Left forelimb (tissue), 1 donor: ENCODE measurements around the gene SLC10A1.

ENCODE experiments used
- DNase-seq: peaks from one replicate; pipeline ENCODE4 v3.0.0-alpha.2; 2018; ENCODE audit warnings: low spot score

Gene SLC10A1

DNA sequence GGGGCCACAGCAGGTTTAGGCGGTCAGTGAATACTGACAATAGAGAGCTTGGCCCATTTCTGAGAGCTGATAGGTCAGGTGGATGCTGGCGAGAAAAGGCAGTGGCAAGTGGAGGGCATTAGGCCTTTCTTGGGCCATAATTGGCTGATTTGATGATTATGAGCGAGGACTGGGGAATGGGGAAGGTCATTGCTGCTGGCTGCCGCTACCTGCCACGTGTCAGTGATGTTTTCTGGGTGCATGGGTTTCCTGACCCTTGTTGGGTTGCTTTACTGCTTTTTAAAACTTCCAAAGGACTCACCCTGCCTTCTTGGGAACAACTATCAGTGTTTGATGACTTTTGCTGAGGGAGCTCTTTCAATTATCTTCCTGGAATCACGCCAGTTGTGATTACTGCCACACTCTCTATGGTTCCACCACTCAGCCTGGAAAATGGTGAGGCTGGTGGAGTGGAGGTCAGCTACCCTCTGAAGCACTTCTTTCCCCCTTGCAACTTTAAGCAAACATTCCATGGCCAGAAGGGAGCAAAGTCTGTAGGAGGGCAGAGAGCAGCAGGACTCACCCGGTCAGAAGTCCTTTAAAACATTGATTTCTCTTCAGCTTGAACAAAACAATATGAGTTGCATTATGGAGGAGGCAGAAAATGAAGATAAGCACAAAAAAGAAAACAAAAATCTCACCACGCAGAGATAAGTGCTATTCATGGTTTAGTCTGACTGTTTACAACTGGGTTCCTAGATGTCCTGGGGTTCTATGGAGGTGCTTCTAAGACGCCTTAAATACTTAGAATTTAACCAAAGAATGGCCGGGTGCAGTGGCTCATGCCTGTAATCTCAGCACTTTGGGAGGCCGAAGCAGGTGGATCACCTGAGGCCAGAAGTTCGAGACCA, 12.1 kb upstream of the SLC10A1 start:
- no peak for DNase-seq

DNA sequence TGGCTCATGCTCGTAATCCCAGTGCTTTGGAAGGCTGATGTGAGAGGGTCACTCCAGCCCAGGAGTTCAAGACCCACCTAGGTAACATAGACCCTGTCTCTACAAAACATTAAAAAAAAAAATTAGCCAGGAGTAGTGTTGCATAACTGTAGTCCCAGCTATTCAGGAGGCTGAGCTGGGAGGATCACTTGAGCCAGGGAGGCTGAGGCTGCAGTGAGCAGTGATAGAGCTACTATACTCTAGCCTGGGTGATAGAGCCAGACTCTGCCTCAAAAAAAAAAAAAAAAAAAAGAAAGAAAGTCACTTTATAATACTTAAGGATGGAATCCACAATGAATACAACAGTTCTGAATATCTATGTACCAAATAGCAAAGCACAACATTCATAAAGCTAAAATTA, 10.2 kb upstream of the SLC10A1 start:
- DNase-seq = no peak

DNA sequence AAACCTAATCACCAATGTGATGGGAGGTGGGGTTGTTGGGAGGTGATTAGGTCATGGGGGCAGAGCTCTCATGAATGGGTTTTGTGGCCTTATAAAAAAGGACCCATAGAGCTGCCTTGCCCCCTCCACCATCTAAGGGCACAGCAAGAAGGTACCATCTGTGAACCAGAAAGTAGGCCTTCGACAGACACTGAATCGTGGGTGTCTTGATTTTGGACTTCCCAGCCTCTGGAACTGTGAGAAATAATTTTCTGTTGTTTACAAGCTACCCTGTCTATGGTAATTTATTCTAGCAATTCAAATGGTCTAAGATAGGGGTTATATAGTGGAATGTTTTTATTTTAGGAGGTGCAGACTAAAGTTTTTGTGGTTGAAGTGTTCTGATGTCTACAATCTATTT, 7.9 kb upstream of the SLC10A1 start:
- DNase-seq = no peak

DNA sequence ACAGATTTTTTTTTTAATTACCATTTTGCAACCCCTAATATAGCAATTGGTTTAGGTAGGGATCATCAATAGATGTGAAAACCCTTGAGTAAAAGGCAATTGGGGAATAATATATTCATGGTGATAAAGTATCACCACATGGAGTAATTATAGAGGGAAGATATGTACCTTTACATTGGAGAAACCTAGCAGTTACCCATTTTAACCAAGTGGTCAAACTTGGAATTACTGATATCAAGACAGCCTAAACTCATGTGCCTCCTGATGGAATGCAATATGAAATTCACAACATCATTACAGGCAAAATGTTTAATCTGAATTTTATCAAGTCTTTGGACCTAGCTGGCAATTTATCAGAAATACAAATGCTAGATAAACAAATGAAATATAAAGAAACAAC, 6.7 kb upstream of the SLC10A1 start:
- DNase-seq = no peak

DNA sequence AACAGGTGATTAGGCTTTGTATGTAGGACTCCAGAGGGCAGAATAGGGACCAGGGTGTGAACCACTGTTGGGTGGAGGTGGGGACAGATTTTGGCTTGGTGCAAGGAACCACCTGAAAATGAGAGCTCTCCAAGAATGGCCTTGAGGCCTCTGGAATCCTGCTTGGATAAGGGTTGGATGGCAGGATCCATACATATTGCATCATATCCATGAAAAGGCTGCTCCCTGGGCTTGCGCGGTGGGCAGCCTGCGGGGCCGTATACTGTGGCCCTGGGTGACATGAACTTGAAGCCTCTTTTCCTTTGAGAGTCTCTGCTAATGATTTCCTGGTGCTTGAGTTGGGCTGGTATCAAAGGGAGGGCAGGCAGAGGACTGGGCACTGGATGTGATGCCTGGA, 1.3 kb upstream of the SLC10A1 start:
- no peak for DNase-seq

DNA sequence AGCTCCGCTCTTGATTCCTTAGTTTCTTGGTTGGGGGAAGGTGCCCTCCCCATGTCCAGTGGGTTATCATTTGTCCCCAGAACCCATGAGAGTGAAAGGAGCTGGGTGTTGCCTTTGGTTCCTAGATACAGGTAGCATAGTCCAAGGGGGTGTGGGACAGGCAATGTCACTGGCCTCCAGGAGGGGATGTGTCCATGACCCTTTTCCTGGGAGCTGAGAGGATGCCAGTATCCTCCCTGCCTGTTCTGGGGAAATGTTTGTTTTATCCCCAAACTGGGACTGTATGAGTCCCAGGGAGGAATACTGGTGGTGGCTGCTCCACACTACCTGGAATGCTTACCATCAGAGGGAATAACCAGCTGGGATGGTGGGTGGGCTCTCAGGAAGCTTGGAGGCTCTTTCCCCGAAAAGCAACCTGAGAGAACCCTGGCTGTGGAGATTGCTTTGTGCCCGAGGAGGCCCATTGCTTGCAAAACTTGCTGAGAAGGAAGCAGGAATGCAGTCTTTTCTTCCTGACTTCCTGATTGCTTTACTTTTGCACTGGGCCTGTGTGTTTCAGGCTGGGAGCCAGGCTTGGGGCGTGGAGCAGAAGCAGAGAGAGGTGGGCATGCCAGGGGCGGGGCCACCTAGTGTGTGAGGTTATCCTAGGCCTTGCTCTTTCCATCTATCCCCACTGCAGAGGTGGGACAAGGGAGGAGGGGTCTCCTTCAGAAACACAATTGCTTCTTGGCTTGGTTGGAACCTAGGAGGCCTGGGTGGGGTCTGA, 715 bp upstream of the SLC10A1 start:
- no peak for DNase-seq

DNA sequence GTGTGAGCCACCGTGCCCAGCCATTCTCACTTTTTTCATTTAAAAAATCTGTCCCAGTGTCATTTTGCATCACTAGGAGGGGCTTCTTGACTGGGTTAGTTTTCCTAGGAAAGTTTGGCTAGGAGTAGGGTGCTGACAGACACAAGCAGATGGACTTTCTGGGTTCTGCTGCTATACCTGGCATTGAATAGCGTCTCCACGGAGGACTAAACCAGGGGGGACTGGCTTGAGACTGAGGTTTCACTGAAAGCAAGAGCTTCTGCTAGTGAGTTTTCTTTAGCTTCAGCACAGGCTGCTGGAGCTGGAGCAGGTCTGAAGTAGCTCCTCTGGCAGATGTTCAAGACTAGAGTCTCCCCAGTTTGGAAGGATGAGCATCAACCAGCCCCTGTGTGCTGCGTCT, 1.4 kb downstream of the SLC10A1 start:
- DNase-seq = no peak

DNA sequence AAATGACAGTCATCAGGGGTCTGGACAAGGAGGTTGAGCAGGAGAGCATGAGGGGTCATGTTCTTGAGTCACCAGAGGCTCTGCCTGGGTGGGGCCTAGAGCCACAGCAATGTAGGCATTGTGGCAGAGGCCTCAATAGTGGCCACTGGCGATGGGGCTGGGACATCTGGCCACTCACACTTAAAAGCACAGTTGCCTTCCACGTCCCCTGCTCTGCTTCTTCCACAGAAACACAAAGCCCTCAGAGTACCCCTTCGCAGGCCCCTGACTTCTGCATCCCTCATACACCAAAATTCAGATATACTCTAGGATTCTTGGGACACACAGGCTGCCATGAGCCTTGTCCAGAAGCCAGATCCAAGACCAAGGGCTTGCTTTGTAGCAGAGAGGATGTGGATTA, 2.2 kb downstream of the SLC10A1 start:
- DNase-seq = no peak

DNA sequence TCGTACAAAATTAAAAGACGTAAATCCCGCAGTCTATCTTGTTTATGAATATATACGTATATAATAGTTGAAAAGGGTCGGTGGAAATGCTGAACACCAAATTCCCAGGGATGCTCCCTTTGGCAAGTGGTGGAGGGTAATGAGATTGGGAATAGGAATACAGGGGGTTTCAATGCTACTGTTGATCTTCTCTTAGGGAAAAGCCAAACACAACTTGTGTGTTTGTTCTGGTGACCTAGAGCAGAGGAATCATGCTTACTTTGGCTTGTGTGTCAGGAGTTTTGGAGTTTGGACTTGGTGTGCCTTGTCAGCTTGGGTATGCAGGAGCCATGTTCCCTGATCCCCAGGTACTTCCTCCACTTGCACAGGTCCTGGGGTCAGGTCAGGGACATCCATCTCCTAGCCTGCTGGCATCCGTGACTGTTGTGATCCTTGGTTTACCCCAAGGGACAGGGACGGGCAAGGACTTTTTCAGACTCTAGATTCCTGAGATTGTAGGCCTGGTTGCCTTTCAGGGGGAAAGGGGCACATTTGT, 4.1 kb downstream of the SLC10A1 start:
- no peak for DNase-seq

DNA sequence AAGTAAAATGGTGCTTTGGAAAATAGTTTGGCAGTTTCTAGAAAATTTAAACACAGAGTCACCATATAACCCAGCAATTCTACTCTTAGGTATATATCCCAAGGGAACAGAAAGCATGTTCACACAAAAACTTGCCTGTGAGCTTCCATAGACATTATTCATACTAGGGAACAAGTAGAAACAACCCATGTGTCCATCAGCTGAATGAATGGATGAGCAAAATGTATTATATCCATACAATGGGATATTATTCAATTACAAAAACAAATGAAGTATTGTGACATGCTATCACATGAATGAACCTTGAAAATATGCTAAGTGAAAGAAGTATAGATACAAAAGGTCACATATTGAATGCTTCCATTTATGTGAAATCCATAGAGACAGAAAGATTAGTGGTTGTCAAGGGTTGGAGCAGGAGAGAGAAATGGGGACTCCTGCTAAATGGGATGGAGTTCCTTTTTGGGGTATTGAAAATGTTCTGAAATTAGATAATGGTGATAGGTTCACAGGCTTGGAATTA, 7.9 kb downstream of the SLC10A1 start:
- no peak for DNase-seq

DNA sequence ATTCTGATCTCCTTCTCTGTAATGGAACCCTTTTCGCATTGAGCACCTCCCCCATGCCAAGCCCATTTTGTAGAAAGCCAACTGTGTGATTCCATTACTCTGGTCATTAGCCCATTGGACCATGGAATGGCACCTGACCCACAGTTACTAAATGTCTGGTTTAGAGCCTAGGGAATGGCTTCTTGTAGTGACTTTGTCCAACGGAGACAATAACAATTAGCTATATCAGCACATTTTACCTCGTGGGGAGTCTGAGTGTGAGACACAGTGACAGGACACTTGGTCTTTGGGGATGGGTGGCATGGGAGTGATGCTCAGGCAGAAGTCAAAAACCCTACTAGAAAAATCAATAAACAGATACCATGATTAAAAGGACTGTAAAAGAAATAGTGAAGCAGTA, 10.4 kb downstream of the SLC10A1 start:
- DNase-seq = no peak

DNA sequence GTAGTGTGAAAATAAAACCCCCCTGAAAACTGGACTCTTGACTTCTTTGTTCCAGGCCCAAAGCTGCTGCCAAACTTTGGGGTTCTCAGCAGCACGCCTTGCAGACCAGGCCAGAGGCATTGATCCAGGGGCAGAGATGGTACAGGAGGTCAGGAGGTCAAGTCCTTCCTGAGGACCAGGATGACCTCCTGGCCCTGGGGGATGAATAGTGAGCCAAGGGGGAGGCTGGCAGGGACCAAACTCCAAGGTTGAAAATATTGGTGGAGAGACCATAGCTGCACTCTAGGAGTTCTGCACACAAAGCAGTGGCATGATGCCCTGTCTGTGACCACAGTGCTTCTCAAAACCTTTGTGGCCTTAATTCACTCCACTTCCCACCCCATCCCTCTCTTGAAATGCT, 12.1 kb downstream of the SLC10A1 start:
- no peak for DNase-seq

DNA sequence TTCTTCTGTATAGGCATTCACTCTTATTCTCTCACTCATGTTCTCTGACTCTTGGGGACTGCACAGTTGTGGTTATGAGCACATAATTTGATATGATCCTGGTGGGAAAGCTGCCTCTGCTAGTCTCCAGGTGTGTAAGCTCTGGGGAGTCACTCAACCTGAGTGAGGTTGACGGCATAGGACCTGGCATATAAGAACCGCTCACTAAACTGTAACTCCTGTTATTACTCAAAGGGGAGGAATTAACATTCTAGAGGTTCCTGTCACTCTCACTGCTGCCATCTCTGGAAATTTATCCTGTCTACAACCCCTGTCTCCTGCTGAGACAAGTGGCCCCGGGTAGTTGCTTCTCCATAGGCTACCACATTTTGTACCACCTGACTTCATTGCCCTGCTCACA, 16.1 kb downstream of the SLC10A1 start:
- no peak for DNase-seq

DNA sequence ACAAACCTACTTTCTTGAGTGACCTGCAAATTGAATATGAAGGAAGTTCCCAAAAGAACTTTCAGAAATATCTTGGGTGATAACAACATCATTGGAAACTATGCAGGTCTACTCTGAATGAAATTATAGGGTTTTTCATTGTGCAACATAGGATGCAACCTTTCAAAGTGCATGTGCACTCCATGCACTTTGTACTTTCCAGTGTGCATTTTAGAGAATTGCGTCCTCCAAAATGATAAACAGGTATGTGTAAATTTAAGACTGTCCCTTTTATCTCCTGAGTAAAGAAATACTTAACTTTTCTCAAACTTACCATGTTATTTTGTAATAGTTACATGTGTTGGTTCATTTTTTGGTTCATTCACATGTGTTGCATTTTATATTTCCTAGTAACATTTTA, 16.9 kb downstream of the SLC10A1 start:
- DNase-seq = no peak

DNA sequence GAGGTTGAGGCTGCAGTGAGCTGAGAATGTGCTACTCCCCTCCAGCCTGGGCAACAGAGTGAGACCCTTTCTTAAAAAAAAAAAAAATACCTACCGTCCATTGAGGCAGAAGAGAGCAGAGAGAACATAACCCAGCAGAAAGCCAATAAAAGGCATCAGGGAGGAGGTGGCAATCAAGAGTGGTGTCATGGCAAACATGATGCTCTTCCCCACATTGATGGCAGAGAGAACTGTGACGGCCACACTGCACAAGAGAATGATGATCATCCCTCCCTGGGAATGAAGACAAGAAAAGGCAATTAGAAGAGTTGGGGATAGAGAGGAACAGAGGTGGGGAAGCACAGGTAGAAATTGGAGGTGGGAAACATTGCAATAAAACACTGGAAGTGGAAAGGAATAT, 18.0 kb downstream of the SLC10A1 start:
- DNase-seq = no peak

DNA sequence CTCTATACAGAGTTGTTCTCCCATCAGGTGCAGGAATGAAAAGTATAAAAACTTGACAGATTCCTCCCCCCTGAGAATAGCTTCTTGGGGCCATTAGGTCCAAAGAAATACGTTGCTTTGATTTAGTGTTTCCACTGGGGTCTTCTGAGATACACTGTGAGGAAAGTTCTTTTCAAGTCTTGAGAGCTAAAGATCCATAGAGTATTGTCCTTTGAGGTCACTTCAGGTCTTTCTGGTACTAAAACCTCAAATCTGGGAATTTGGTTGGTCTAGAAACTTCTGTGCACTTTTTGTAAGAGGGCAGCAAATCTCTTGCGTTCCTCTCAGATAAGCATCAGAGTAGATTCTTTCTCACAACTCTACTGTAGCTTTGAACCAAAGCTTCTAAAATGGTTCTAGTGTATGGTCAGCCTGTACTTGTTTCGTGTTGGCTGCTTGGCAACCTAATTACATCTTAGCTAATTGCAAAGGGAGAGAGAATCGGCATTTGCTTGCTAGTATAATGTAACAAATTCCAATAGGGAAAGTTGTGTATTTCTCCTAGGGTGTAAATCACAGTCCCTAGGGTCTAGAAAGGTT, 20.1 kb downstream of the SLC10A1 start:
- no peak for DNase-seq

DNA sequence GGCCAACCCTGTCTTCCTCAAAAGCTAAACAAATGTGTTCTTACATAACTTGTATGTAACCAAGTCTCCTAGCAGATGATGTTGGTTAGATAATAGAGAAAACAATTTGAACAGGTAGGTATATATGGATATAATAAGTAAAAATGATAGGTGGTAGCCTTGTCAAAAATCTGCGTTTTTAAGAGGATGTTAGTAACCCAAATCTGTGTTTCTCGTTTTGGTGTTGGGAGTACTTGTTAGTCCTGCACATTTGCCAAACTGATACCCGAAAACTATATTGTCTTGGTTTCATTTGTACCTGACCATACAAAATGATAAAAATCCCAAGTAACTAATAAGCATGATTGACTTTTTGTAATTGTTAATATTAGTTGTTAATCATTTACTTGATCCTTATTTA, 22.0 kb downstream of the SLC10A1 start:
- DNase-seq = no peak

DNA sequence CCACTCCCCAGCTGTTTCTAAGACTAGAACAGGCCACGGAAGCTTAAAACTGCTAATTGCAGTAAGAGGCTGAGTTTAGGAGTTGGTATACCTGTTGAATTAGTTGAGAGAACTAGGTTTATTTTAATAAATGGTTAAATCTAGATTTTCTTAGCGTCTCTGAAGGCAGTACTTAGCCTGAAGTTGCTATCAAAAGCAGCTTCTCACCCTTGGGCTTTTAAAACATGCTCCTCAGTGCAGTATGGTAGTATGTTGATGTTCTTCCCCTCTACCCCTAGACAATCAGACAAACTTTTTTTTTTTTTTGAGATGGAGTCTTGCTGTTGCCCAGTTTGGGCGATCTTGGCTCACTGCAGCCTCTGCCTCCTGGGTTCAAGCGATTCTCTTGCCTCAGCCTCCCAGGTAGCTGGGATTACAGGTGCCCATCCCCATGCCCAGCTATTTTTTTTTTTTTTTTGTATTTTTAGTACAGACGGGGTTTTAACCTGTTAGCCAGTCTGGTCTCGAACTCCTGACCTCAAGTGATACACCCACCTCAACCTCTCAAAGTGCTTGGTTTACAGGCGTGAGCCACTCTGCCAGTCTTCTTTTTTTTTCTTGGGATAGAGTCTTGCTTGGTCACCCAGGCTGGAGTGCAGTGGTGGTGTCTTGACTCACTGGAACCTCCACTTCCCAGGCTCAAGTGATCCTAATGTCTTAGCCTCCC, 23.3 kb downstream of the SLC10A1 start:
- DNase-seq = no peak

DNA sequence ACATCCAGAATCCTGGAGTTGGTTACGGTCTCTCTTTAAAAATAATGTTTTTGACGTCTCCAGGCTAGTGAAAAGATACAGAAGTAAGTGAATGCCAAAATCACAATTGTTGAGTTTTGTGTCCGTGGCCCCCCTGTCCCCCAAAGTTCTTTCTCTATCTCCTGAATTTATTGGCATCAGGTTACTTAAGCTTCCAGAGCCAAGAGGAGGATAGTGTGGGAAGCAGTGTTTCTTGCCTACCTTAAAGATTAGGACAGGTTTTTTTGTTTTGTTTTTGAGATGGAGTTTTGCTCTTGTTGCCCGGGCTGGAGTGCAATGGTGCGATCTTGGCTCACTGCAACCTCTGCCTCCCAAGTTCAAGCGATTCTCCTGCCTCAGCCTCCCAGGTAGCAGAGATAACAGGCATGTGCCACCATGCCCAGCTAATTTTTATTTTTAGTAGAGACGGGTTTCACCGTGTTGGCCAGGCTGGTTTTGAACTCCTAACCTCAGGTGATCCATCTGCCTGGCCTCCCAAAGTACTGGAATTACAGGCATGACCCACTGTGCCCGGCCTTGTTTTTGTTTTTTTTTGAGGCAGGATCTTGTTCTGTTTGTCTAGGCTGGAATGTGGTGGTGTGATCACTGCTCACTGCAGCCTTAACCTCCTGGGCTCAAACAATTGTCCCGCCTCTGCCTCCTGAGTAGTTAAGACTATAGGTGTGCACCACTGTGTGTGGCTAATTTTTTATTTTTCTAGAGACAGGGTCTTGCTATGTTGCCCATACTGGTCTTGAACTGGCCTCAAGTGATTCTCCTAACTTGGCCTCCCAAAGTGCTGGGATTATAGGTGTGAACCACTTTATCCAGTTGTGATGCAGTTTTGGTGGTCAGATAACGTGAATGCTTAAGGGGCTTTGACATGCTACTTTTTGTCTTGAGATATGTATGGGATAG, 24.7 kb downstream of the SLC10A1 start:
- DNase-seq = no peak

DNA sequence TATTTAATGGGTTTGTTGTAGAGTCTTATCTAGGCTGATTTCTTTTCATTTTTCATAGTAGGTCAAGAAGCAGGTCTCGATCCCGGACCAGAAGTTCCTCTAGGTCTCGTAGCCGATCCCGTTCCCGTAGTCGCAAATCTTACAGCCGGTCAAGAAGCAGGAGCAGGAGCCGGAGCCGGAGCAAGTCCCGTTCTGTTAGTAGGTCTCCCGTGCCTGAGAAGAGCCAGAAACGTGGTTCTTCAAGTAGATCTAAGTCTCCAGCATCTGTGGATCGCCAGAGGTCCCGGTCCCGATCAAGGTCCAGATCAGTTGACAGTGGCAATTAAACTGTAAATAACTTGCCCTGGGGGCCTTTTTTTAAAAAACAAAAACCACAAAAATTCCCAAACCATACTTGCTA, 25.9 kb downstream of the SLC10A1 start:
- no peak for DNase-seq

DNA sequence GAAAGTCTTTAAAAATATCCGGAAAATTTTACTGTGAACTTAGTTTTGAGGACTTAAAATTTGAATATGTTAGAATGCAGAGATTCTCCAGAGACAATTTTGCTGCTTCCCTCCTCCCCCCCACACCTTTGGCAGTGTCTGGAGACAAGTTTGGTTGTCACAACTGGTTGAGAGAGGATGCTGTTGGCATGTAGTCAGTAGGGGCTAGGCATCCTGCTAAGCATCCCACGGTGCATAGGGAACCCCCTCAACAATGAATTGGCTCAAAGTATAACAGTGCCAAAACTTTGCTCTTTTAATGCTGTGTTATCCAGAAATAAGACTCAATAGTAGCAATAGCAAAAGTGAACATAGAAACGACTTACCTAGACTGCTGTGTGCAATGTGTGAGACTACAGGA, 26.5 kb downstream of the SLC10A1 start:
- DNase-seq = no peak
